NCI-H345 treated with DMSO at 0.1 percent for 48 hours (cell line): ENCODE measurements around the gene STON2.
"Not testable (repeated sequence)": the region's sequence is repeated elsewhere in the genome, so short reads cannot be mapped to it uniquely, and the experiment has no call there.

Source experiments
- DNase-seq: peaks from one replicate; lab custom pipeline; 2025; ENCODE audit not compliant: unreplicated experiment; lab: John Stamatoyannopoulos, UW

STON2 gene

GRCh38 chr14:81384900-81385299, 15.2 kb downstream of the STON2 start:
- DNase-seq = no peak

- DNase-seq = no peak
Observed at GRCh38 chr14:81382517-81383225, 17.5 kb downstream of the STON2 start.

GRCh38 chr14:81380009-81380408, 20.1 kb downstream of the STON2 start:
- DNase-seq = not testable (repeated sequence)

GRCh38 chr14:81371802-81372201, 28.3 kb downstream of the STON2 start:
- DNase-seq = no peak

- no peak for DNase-seq
Observed at GRCh38 chr14:81367563-81367962, 32.6 kb downstream of the STON2 start.

GRCh38 chr14:81366884-81367283, 33.2 kb downstream of the STON2 start:
- DNase-seq = no peak

- no peak for DNase-seq
Observed at GRCh38 chr14:81366214-81366613, 33.9 kb downstream of the STON2 start.

- DNase-seq = no peak
Observed at GRCh38 chr14:81363746-81364378, 36.3 kb downstream of the STON2 start.

GRCh38 chr14:81353691-81354323, 46.3 kb downstream of the STON2 start:
- DNase-seq = no peak

GRCh38 chr14:81352413-81352812, 47.7 kb downstream of the STON2 start:
- no peak for DNase-seq

- DNase-seq = no peak
Observed at GRCh38 chr14:81351205-81351604, 48.9 kb downstream of the STON2 start.

GRCh38 chr14:81350344-81351130, 49.6 kb downstream of the STON2 start:
- DNase-seq = no peak

- DNase-seq = no peak
Observed at GRCh38 chr14:81348061-81348460, 52.1 kb downstream of the STON2 start.

GRCh38 chr14:81345781-81346180, 54.3 kb downstream of the STON2 start:
- no peak for DNase-seq

GRCh38 chr14:81344481-81345160, 55.5 kb downstream of the STON2 start:
- DNase-seq = no peak

- no peak for DNase-seq
Observed at GRCh38 chr14:81343701-81344100, 56.4 kb downstream of the STON2 start.

GRCh38 chr14:81342850-81343580, 57.1 kb downstream of the STON2 start:
- DNase-seq = no peak

GRCh38 chr14:81341781-81342180, 58.3 kb downstream of the STON2 start:
- DNase-seq = no peak

- DNase-seq = peak; percentile 65
Observed at GRCh38 chr14:81341370-81341769, 58.8 kb downstream of the STON2 start.

- no peak for DNase-seq
Observed at GRCh38 chr14:81340201-81340600, 59.9 kb downstream of the STON2 start.
